Urinary bladder (tissue), 4 donors: ENCODE measurements around the gene AGMO. TPM values are rescaled to one million over a fixed set of nuclear protein-coding genes. Genes with fewer than 3 reads are reported as not detected.

Source experiments
- DNase-seq: peaks from one replicate; pipeline ENCODE4 v3.0.0-alpha.2; 2015; ENCODE audit errors: extremely low spot score
- H3K27ac ChIP-seq: one replicate; pipeline ENCODE4 v1.5.1; 2013; ENCODE audit warnings: low read depth, mild to moderate bottlenecking, moderate library complexity
- H3K36me3 ChIP-seq: one replicate; pipeline ENCODE4 v1.6.1; 2013; ENCODE audit warnings: mild to moderate bottlenecking, moderate library complexity; ENCODE audit not compliant: insufficient read depth
- H3K4me1 ChIP-seq: one replicate; pipeline ENCODE4 v1.6.1; 2013; ENCODE audit warnings: mild to moderate bottlenecking, moderate library complexity; ENCODE audit not compliant: insufficient read depth
- H3K4me3 ChIP-seq: one replicate; pipeline ENCODE4 v1.5.1; 2013; ENCODE audit warnings: low read depth, low read length
- WGBS: extraction: QIAGEN DNeasy Blood & Tissue Kit; methylation state at CpG from one replicate; pipeline ENCODE4 v1.1.7; 2013; 5-methylcytosine and 5-hydroxymethylcytosine counted together
- polyA plus RNA-seq: library from polyadenylated mRNA; stranded (reverse); fragments of 200-250 nt; gene quantifications from one replicate; pipeline ENCODE4 v1.2.3, GENCODE V29; 2013
- total RNA-seq: library from RNA; depleted of rRNA; stranded (reverse); fragments of >200 nt; gene quantifications from one replicate; pipeline ENCODE4 v1.2.3, GENCODE V29; 2014
- donor health status: healthy with polysubstance abuse.
- donor health status: healthy.

AGMO gene
- 1.1 TPM for total RNA-seq
- 0.58 TPM for polyA plus RNA-seq

- H3K36me3 ChIP-seq, result no peaks in the 10 kb centered on the region
- peak within 1 kb of the TSS; percentile 23 for H3K27ac ChIP-seq
- H3K4me3 ChIP-seq, result no peak within 1 kb of the TSS
- 70% methylated on average over 5 of the region's 5 CpGs for WGBS
- no peak for DNase-seq
- H3K4me1 ChIP-seq, result no peaks in the 10 kb centered on the region
Measured at GRCh38 chr7:15561835-15562234, at the start of gene AGMO. TSS of gene AGMO (minus strand) at chr7:15562015.

DNA sequence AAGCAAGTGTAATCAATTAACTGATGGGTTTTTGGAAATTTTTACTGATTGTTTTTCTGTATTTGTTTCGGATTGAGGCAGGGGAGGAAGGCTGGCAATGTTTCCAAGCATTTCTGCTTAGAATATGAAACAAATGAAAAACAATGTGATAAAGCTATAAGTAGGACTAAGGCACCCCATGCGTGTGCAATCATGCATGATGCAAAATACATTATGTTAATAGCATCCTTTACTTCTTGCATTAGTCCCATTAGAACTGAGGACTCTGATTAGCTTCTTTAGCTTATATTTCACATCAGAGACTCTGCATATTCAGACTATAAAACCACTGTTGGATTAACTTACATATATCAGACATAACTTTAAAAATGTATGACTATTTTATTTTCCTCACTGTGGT, 48.7 kb upstream of the AGMO start:
- no peak overlapping the region for H3K4me3 ChIP-seq
- no peaks in the 10 kb centered on the region for H3K36me3 ChIP-seq
- no peak for DNase-seq
- H3K4me1 ChIP-seq, result no peaks in the 10 kb centered on the region
- no peak overlapping the region for H3K27ac ChIP-seq
- WGBS, result 95% methylated on average over 2 of the region's 2 CpGs

DNA sequence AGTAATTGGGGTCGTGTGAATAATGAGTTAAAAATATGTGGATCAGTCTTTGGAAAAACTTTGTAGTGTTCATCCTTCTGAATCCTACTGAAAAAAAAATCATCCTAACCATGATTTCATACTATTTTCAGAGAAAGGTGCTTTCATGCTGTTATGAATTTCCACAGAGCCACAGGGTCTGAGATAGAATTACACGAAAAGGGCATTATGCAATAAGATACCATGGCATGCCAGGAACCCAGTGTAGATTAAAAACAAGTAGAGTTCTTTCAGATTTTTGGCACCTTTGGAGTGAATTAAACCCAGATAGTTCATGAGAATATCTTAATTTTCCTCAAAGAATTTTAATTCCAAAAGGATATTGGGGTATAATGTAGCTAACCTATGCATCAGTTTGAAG, 47.5 kb upstream of the AGMO start:
- WGBS, result 87% methylated on average over 2 of the region's 2 CpGs
- no peak overlapping the region for H3K4me3 ChIP-seq
- DNase-seq, result no peak
- H3K4me1 ChIP-seq, result no peaks in the 10 kb centered on the region
- no peaks in the 10 kb centered on the region for H3K36me3 ChIP-seq
- H3K27ac ChIP-seq, result no peak overlapping the region

- H3K27ac ChIP-seq, result no peak overlapping the region
- no peaks in the 10 kb centered on the region for H3K36me3 ChIP-seq
- 57% methylated on average over 5 of the region's 5 CpGs for WGBS
- no peak overlapping the region for H3K4me3 ChIP-seq
- no peaks in the 10 kb centered on the region for H3K4me1 ChIP-seq
- DNase-seq, result no peak
Measured at GRCh38 chr7:15607529-15608210, 45.9 kb upstream of the AGMO start.

DNA sequence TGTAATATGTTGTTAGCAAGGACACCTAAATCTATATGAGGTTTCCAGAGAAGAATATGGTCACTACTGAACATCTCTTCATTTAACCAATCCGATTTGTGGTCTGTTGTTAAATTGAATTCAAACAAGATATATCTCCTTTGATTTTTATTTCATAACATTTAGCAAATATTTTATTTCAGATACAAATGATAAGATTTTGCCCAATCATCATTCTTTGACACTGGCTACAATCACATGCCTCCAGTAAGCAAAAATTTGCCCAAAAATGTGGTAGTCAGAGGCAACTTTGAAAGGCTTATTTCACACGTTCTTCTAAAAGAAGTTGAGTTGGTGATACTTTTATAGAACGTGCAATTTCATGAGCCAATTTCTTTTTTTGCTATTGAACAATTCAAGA, 44.7 kb upstream of the AGMO start:
- Histone ChIP-seq H3K36me3 (no peaks in the 10 kb centered on the region), H3K4me3 (no peak overlapping the region), H3K27ac (no peak overlapping the region), H3K4me1 (no peaks in the 10 kb centered on the region)
- DNase-seq, result no peak
- WGBS, result 84% methylated on average over 3 of the region's 3 CpGs

DNA sequence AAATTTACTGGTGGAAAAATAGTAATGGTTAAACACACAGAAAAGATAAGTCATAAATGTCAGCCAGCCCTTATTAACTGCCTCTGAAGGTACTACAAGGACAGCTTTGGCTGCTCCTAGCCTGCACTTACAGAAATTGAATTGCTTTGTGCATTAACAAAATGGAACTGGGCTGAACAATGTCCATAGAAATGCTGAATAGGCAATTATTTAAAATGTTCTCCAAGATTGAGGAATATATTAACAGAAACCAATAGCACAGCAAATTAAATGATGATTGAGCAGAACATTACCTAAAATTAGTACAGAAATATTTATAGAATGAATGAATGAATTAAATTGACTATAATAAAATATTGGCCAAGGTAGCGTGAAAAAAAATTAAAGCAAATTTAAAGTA, 42.4 kb upstream of the AGMO start:
- 96% methylated on average over 1 of the region's 1 CpG for WGBS
- Histone ChIP-seq H3K36me3 (no peaks in the 10 kb centered on the region), H3K4me3 (no peak overlapping the region), H3K27ac (no peak overlapping the region), H3K4me1 (no peaks in the 10 kb centered on the region)
- DNase-seq, result no peak

GRCh38 chr7:15603124-15603523, 41.3 kb upstream of the AGMO start:
- Histone ChIP-seq H3K4me3 (no peak overlapping the region), H3K36me3 (no peaks in the 10 kb centered on the region), H3K27ac (no peak overlapping the region), H3K4me1 (no peaks in the 10 kb centered on the region)
- WGBS, result 89% methylated on average over 2 of the region's 2 CpGs
- DNase-seq, result no peak

- Histone ChIP-seq H3K4me1 (no peaks in the 10 kb centered on the region), H3K4me3 (no peak overlapping the region), H3K36me3 (no peaks in the 10 kb centered on the region), H3K27ac (no peak overlapping the region)
- DNase-seq, result no peak
- WGBS, result 46% methylated on average over 1 of the region's 1 CpG
Measured at GRCh38 chr7:15602236-15602635, 40.4 kb upstream of the AGMO start.

GRCh38 chr7:15601175-15601574, 39.4 kb upstream of the AGMO start:
- no peak for DNase-seq
- 85% methylated on average over 1 of the region's 1 CpG for WGBS
- H3K36me3 ChIP-seq, result no peaks in the 10 kb centered on the region
- H3K4me1 ChIP-seq, result no peaks in the 10 kb centered on the region
- H3K4me3 ChIP-seq, result no peak overlapping the region
- H3K27ac ChIP-seq, result no peak overlapping the region

DNA sequence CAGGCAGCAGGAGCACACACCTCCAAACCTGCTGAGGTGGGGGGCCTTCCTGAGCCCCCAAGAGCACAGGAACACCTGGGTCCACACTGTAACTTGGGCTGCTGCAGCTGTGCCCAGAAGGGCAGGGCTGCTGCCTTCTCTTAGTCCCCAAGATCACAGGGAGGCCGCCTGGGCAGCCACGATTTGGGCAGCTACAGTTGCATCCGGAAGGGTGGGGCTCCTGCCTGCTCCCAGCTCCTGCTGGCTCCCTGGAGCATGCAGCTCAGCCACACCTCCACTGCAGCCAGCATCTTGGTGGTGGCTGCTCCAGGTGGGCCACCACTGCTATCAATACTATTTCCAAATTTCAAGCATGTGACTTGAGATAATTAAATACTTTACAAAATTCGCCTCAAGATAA, 38.5 kb upstream of the AGMO start:
- Histone ChIP-seq H3K36me3 (no peaks in the 10 kb centered on the region), H3K4me3 (no peak overlapping the region), H3K4me1 (no peaks in the 10 kb centered on the region), H3K27ac (no peak overlapping the region)
- WGBS, result 85% methylated on average over 4 of the region's 4 CpGs
- DNase-seq, result no peak

DNA sequence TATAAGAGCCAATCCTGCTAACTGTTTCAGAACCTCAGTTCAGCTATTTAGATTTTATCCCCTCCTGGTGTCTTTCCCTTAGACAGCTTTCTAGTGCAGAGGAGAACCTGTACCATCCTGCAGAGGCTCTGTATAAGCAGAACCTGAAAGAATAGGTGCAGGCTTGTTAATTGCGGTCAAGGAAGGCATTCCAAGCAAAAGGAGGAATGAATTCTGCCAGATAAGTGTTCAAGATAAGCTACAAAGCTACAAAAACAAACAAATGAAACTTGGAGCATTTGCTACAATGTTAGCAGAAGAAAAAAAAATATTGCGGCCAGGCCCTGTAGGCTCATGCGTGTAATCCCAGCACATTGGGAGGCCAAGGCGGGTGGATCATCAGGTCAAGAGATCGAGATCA, 32.6 kb upstream of the AGMO start:
- 61% methylated on average over 5 of the region's 5 CpGs for WGBS
- H3K36me3 ChIP-seq, result no peaks in the 10 kb centered on the region
- no peak overlapping the region for H3K27ac ChIP-seq
- H3K4me1 ChIP-seq, result no peaks in the 10 kb centered on the region
- DNase-seq, result no peak
- no peak overlapping the region for H3K4me3 ChIP-seq

DNA sequence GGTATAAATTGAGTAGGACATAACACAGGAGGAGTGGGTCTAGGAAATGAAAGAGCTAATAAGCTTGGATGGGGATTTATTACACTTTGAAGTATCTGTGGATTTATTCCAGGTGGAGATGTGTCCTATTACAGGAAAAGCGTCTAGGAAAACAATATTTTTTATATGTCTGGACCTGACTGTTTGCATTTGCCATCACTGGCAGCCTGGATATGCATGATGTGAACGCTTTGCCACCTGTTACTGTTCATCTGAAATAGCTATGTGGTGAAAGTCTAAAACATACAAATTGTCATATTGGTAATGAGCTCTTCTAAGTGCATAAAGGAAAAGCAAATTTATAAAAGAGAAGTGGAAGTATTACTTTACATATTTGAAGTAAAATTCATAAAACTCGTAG, 31.6 kb upstream of the AGMO start:
- no peak overlapping the region for H3K4me3 ChIP-seq
- no peaks in the 10 kb centered on the region for H3K36me3 ChIP-seq
- no peaks in the 10 kb centered on the region for H3K4me1 ChIP-seq
- no peak for DNase-seq
- 85% methylated on average over 3 of the region's 3 CpGs for WGBS
- H3K27ac ChIP-seq, result no peak overlapping the region

GRCh38 chr7:15586266-15586665, 24.5 kb upstream of the AGMO start:
- Histone ChIP-seq H3K4me3 (no peak overlapping the region), H3K36me3 (no peaks in the 10 kb centered on the region), H3K4me1 (no peaks in the 10 kb centered on the region), H3K27ac (no peak overlapping the region)
- DNase-seq, result no peak
- 57% methylated on average over 4 of the region's 4 CpGs for WGBS

DNA sequence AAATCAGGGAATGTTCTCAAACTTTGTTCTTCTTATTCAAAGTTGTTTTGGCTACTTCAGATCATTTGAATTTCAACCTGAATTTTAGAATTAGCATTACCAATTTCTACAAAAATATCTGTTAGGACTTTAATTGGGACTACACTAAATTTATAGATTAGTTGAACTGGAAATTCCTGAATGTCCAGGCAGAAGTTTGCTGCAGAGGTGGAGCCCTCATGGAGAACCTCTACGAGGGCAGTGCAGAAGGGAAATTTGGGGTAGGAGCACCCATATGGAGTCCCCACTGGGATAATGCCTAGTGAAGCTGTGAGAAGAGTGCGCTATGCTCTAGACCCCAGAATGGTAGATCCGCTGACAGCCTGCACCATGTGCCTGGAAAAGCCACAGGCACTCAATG, 22.8 kb upstream of the AGMO start:
- DNase-seq, result no peak
- Histone ChIP-seq H3K4me3 (no peak overlapping the region), H3K36me3 (no peaks in the 10 kb centered on the region), H3K27ac (no peak overlapping the region), H3K4me1 (no peaks in the 10 kb centered on the region)
- WGBS, result 99% methylated on average over 3 of the region's 3 CpGs

DNA sequence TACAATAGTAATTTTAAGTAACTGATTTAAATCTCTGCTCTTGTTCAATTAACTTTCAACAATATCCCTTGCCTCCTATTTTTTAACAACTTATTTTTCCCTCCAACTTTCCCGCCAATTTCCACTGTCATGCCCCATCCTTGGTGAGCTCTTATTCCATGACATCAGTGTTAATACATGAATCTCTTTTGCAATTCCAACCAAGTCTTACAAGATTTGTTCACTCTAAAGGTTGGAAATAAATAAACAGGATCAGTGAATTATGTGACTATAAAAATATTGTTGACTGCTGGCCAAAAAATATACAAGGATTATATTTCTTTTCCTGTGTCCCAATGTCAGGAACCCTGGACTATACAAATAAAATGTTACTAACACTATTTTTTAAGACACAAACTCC, 21.0 kb upstream of the AGMO start:
- WGBS, result 51% methylated on average over 1 of the region's 1 CpG
- no peaks in the 10 kb centered on the region for H3K4me1 ChIP-seq
- no peaks in the 10 kb centered on the region for H3K36me3 ChIP-seq
- H3K27ac ChIP-seq, result no peak overlapping the region
- DNase-seq, result no peak
- H3K4me3 ChIP-seq, result no peak overlapping the region
